Vagina (tissue), 2 donors: ENCODE data around the gene USP49. TPM values are rescaled to one million over a fixed set of nuclear protein-coding genes. Genes with fewer than 3 reads are reported as not detected.
A peak's percentile ranks its signal among the peaks of the same experiment; 100 is the strongest.
"Not testable (repeated sequence)": the region's sequence is repeated elsewhere in the genome, so short reads cannot be mapped to it uniquely, and the experiment has no call there.

Experiments
- DNase-seq, 2 donors: peaks; one replicate each; pipeline ENCODE4 v3.0.0-alpha.2; 2017; ENCODE audit errors: extremely low spot score in 2 of 2
- H3K27ac ChIP-seq: fragments of 200-600 bp; sonication (generic); one replicate; pipeline ENCODE4 v1.5.1; 2019
- H3K27me3 ChIP-seq: fragments of 200-600 bp; sonication (generic); one replicate; pipeline ENCODE4 v1.5.1; 2019
- H3K36me3 ChIP-seq, 2 donors: fragments of 200-600 bp; sonication (generic); one replicate each; pipeline ENCODE4 v1.5.1; 2017 to 2019
- H3K4me1 ChIP-seq: fragments of 200-600 bp; sonication (generic); one replicate; pipeline ENCODE4 v1.5.1; 2019
- H3K4me3 ChIP-seq, 2 donors: fragments of 200-600 bp; sonication (generic); 1 replicate in 1 of 2; 2 replicates in 1 of 2; pipeline ENCODE4 v1.5.1; 2016 to 2019
- H3K9me3 ChIP-seq: fragments of 200-600 bp; sonication (generic); one replicate; pipeline ENCODE4 v1.5.1; 2019
- CTCF ChIP-seq, 3 experiments: fragments of 450-650 bp in 2 of 3; fragments of 200-600 bp in 1 of 3; sonication (generic) in 1 of 3; IDR thresholded peaks; one replicate each; pipeline ENCODE4 v1.5.1; 2017 to 2019; ENCODE audit warnings: antibody characterized with exemption in 3 of 3, mild to moderate bottlenecking in 2 of 3, moderate library complexity in 2 of 3
- POLR2A ChIP-seq, 2 donors: fragments of 450-650 bp; IDR thresholded peaks; one replicate each; pipeline ENCODE4 v1.6.1; 2017; ENCODE audit warnings: antibody characterized with exemption in 2 of 2, mild to moderate bottlenecking in 2 of 2, moderate library complexity in 2 of 2
- POLR2AphosphoS5 ChIP-seq, 2 donors: sonication (generic); formaldehyde crosslinking; IDR thresholded peaks; one replicate each; pipeline ENCODE4 v1.9.0; 2017; ENCODE audit warnings: antibody characterized with exemption in 2 of 2, mild to moderate bottlenecking in 2 of 2, low read depth in 1 of 2; ENCODE audit not compliant: insufficient read depth in 1 of 2
- intact Hi-C: fragments of 100-400 bp; cut with DNase I; formaldehyde crosslinking; loops from one replicate; pipeline ENCODE4 v1.15.1; 2023
- total RNA-seq: library from RNA; depleted of rRNA; stranded (reverse); fragments of >200 nt; gene quantifications from one replicate; pipeline ENCODE4 v1.2.3, GENCODE V29; 2016

Gene USP49
- total RNA-seq, 1 donor from 2014 or later, result 9.1 TPM

GRCh38 chr6:41769376-41769775 is 125.8 kb downstream of the USP49 start:
- H3K27ac ChIP-seq, result no peak overlapping the region
- H3K36me3 ChIP-seq, result peaks cover 3 to 43% of the 10 kb centered on the region in 2 donors
- H3K4me1 ChIP-seq, result peaks cover 25% of the 10 kb centered on the region
- H3K4me3 ChIP-seq, result no peak overlapping the region
- H3K9me3 ChIP-seq, result no peaks in the 10 kb centered on the region
- intact Hi-C loops, result no loop called here
- TF ChIP-seq POLR2A (IDR thresholded peaks at IDR 0.05) (no peak), CTCF (IDR thresholded peaks at IDR 0.05) (no peak), POLR2AphosphoS5 (IDR thresholded peaks at IDR 0.05; ENCODE audit: insufficient read depth in 1 of 2, low read depth in 1 of 2) (no peak)
- H3K27me3 ChIP-seq, result no peaks in the 10 kb centered on the region
- DNase-seq, result no peak

DNA sequence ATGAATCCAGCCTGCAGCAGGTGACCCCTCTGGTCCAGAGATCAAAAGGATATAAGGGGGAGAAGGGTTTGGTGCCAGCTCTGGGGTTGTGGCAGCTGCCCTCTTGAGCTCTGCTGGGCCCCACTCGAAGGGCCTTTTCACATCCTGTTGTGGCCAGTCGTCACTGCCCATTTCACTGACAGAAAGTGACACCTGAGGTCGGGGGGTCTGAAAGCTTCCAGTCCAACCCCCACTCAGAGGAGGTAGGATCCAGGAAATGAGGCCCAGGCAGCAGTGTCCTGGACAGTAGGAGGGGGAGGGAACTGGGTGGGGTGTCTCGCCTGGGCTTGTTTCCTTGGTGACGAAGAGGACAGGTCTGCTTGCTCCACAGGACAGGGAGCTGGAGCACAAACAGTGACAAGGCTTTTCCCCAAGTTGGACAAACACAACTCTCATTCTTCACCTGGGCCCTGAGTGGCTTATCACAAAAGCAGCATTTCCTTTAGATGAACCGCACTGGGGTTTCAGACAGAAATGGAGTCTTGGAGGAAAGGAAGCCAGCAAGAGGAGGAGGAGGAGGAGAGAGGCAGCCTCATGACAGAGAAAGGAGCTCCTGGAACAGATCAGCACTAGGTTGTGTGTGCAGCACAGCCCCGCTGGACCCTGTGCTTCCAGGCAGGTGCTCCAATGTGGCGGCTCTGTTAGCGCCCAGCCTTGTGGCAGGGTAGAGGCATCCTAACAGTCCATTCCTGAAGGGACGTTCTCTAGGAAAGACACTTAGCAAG is 126.4 kb downstream of the USP49 start:
- Histone ChIP-seq H3K9me3 (no peaks in the 10 kb centered on the region), H3K27ac (no peak overlapping the region), H3K36me3 (peaks cover 3 to 36% of the 10 kb centered on the region in 2 donors), H3K4me1 (peaks cover 25% of the 10 kb centered on the region), H3K27me3 (no peaks in the 10 kb centered on the region), H3K4me3 (no peak overlapping the region)
- no peak for DNase-seq
- TF ChIP-seq POLR2AphosphoS5 (IDR thresholded peaks at IDR 0.05; ENCODE audit: insufficient read depth in 1 of 2, low read depth in 1 of 2), result no peak
- TF ChIP-seq CTCF (IDR thresholded peaks at IDR 0.05), result no peak
- TF ChIP-seq POLR2A (IDR thresholded peaks at IDR 0.05), result no peak
- intact Hi-C loops, result no loop called here

- Histone ChIP-seq H3K27ac (peak overlapping the region; percentile 58), H3K9me3 (no peaks in the 10 kb centered on the region), H3K4me3 (no peak overlapping the region), H3K4me1 (peaks cover 25% of the 10 kb centered on the region), H3K27me3 (no peaks in the 10 kb centered on the region), H3K36me3 (peaks cover 1 to 22% of the 10 kb centered on the region in 2 donors)
- no peak for TF ChIP-seq POLR2AphosphoS5 (IDR thresholded peaks at IDR 0.05; ENCODE audit: insufficient read depth in 1 of 2, low read depth in 1 of 2)
- intact Hi-C loops, result no loop called here
- no peak for DNase-seq
Measured at GRCh38 chr6:41767112-41767833, 127.9 kb downstream of the USP49 start.

DNA sequence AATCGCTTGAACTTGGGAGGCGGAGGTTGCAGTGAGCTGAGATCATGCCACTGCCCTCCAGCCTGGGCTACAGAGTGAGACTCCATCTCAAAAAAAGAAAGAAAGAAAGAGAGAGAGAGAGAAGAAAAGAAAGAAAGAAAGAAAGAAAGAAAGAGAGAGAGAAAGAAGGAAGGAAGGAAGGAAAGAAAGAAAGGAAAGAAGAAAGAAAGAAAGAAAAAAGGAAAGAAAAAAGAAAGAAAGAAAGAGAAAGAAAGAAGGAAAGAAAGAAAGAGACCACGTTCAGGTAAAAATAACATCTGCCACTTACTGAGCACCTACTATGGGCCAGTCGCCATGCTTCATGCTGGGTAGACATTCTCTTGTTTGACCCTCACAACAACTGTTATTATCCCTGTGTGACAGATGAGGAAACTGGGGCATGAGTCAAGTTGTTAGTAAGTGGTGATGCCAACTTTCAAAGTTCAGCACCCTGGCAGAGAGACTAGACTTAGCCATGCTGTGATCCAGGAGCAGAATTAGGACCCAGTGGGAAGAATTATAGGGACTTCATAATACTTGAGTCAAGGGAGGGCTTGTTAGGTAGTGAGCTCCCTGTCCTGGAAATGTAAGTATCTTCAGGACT is 129.0 kb downstream of the USP49 start:
- H3K4me3 ChIP-seq, DNase-seq, H3K27me3 ChIP-seq, H3K9me3 ChIP-seq, intact Hi-C loops: not testable (repeated sequence)
- Histone ChIP-seq H3K36me3 (peaks cover 0 to 10% of the 10 kb centered on the region in 2 donors), H3K27ac (peak overlapping the region; percentile 58), H3K4me1 (peaks cover 25% of the 10 kb centered on the region)

- intact Hi-C loops, result no loop called here
- Histone ChIP-seq H3K9me3 (no peaks in the 10 kb centered on the region), H3K27me3 (no peaks in the 10 kb centered on the region), H3K4me1 (peaks cover 20% of the 10 kb centered on the region), H3K36me3 (no peaks in the 10 kb centered on the region), H3K4me3 (no peak overlapping the region), H3K27ac (no peak overlapping the region)
- TF ChIP-seq CTCF (IDR thresholded peaks at IDR 0.05) (no peak), POLR2AphosphoS5 (IDR thresholded peaks at IDR 0.05; ENCODE audit: insufficient read depth in 1 of 2, low read depth in 1 of 2) (no peak), POLR2A (IDR thresholded peaks at IDR 0.05) (no peak)
- no peak for DNase-seq
Measured at GRCh38 chr6:41763470-41763869, 131.7 kb downstream of the USP49 start.
